Activated naive CD8-positive, alpha-beta T cell treated with anti-CD3 and anti-CD28 coated beads, Interleukin-2, amount 50 U/mL, for 16 hours (primary cell): Measurements from ENCODE around the gene PRIMA1.
"Not testable (repeated sequence)": the region's sequence is repeated elsewhere in the genome, so short reads cannot be mapped to it uniquely, and the experiment has no call there.

Source experiments
- DNase-seq: peaks from one replicate; pipeline ENCODE4 v3.0.0-alpha.2; 2020; ENCODE audit warnings: low read depth, low spot score

Gene PRIMA1

GRCh38 chr14:93788293-93788542 lies at the start of gene PRIMA1:
PRIMA1 (minus strand) TSS chr14:93788485; CDS start chr14:93787718, 767 bp downstream.
- no peak for DNase-seq

- no peak for DNase-seq
Measured at GRCh38 chr14:93834699-93835371, 46.5 kb upstream of the PRIMA1 start.

GRCh38 chr14:93832665-93833064 lies 44.4 kb upstream of the PRIMA1 start:
- DNase-seq: no peak

GRCh38 chr14:93832081-93832480 lies 43.8 kb upstream of the PRIMA1 start:
- DNase-seq: no peak

GRCh38 chr14:93830753-93831461 lies 42.6 kb upstream of the PRIMA1 start:
- DNase-seq: no peak

- no peak for DNase-seq
Measured at GRCh38 chr14:93829839-93830481, 41.7 kb upstream of the PRIMA1 start.

- DNase-seq: no peak
Measured at GRCh38 chr14:93825235-93825553, 36.9 kb upstream of the PRIMA1 start.

GRCh38 chr14:93824518-93825234 lies 36.4 kb upstream of the PRIMA1 start:
- DNase-seq: no peak

GRCh38 chr14:93824076-93824475 lies 35.8 kb upstream of the PRIMA1 start:
- no peak for DNase-seq

GRCh38 chr14:93821051-93821450 lies 32.8 kb upstream of the PRIMA1 start:
- DNase-seq: no peak

- no peak for DNase-seq
Measured at GRCh38 chr14:93818857-93819256, 30.6 kb upstream of the PRIMA1 start.

GRCh38 chr14:93811676-93812075 lies 23.4 kb upstream of the PRIMA1 start:
- no peak for DNase-seq

- no peak for DNase-seq
Measured at GRCh38 chr14:93811020-93811419, 22.7 kb upstream of the PRIMA1 start.

- not testable (repeated sequence) for DNase-seq
Measured at GRCh38 chr14:93809491-93810420, 21.5 kb upstream of the PRIMA1 start.

- no peak for DNase-seq
Measured at GRCh38 chr14:93804654-93805053, 16.4 kb upstream of the PRIMA1 start.

GRCh38 chr14:93803408-93804318 lies 15.4 kb upstream of the PRIMA1 start:
- no peak for DNase-seq

- DNase-seq: no peak
Measured at GRCh38 chr14:93799989-93800921, 12.0 kb upstream of the PRIMA1 start.

- no peak for DNase-seq
Measured at GRCh38 chr14:93799617-93799988, 11.3 kb upstream of the PRIMA1 start.

GRCh38 chr14:93797536-93797935 lies 9.3 kb upstream of the PRIMA1 start:
- DNase-seq: no peak
